Measurements from ENCODE around the gene DCST1.

The DCST1 gene

GRCh38 chr1:155012776-155013602 lies 20.6 kb upstream of the DCST1 start:
- DNase-seq = no peak
- peak overlapping the region; percentile 93 for H3K4me3 Mint-ChIP-seq
- H3K27me3 Mint-ChIP-seq = no peaks in the 10 kb centered on the region
- peak overlapping the region; percentile 87 for H3K27ac Mint-ChIP-seq
- H3K9me3 Mint-ChIP-seq = no peaks in the 10 kb centered on the region
- H3K4me1 Mint-ChIP-seq = peaks cover 81% of the 10 kb centered on the region
- H3K36me3 Mint-ChIP-seq = peaks cover 57% of the 10 kb centered on the region
- CTCF ChIA-PET = interaction anchor here (0.8 to 5.0 kb wide), 8 partner anchors 9 to 72 kb away, joined by 3 to 21 read pairs (median 6); partner anchors contain the start of gene ADAM15

- H3K9me3 Mint-ChIP-seq = no peaks in the 10 kb centered on the region
- CTCF ChIA-PET = interaction anchor here (1.3 to 5.0 kb wide), 6 partner anchors 10 to 58 kb away, joined by 3 to 21 read pairs (median 7); partner anchors contain the start of gene PBXIP1
- peaks cover 59% of the 10 kb centered on the region for H3K36me3 Mint-ChIP-seq
- peak overlapping the region; percentile 87 for H3K27ac Mint-ChIP-seq
- H3K4me3 Mint-ChIP-seq = peak overlapping the region; percentile 93
- DNase-seq = peak; percentile 68
- H3K4me1 Mint-ChIP-seq = peaks cover 77% of the 10 kb centered on the region
- H3K27me3 Mint-ChIP-seq = no peaks in the 10 kb centered on the region
These were observed 20.0 kb upstream of the DCST1 start for GRCh38 chr1:155013632-155014031.

- H3K4me1 Mint-ChIP-seq = peaks cover 85% of the 10 kb centered on the region
- DNase-seq = no peak
- H3K4me3 Mint-ChIP-seq = no peak overlapping the region
- CTCF ChIA-PET = interaction anchor here (0.6 to 6.7 kb wide), 12 partner anchors 7 to 108 kb away, joined by 3 to 48 read pairs (median 6); partner anchors contain the start of genes ADAM15, FLAD1, LENEP and PBXIP1
- H3K27ac Mint-ChIP-seq = no peak overlapping the region
- no peaks in the 10 kb centered on the region for H3K27me3 Mint-ChIP-seq
- H3K36me3 Mint-ChIP-seq = peaks cover 63% of the 10 kb centered on the region
- no peaks in the 10 kb centered on the region for H3K9me3 Mint-ChIP-seq
These were observed 18.7 kb upstream of the DCST1 start for GRCh38 chr1:155014709-155015508.

- peak overlapping the region; percentile 33 for H3K4me3 Mint-ChIP-seq
- peaks cover 62% of the 10 kb centered on the region for H3K36me3 Mint-ChIP-seq
- DNase-seq = no peak
- H3K9me3 Mint-ChIP-seq = no peaks in the 10 kb centered on the region
- H3K27ac Mint-ChIP-seq = peak overlapping the region; percentile 83
- H3K4me1 Mint-ChIP-seq = peaks cover 83% of the 10 kb centered on the region
- H3K27me3 Mint-ChIP-seq = no peaks in the 10 kb centered on the region
- CTCF ChIA-PET = interaction anchor here (0.8 to 6.7 kb wide), 18 partner anchors 8 to 456 kb away, joined by 3 to 48 read pairs (median 8); partner anchors contain the start of genes ADAM15, FLAD1, LENEP and PBXIP1
These were observed 17.9 kb upstream of the DCST1 start for GRCh38 chr1:155015527-155016230.

GRCh38 chr1:155016231-155016831 lies 17.3 kb upstream of the DCST1 start:
- Mint-ChIP-seq H3K4me1 (peaks cover 78% of the 10 kb centered on the region), H3K27me3 (no peaks in the 10 kb centered on the region)

GRCh38 chr1:155017041-155017945 lies 16.3 kb upstream of the DCST1 start:
- Mint-ChIP-seq H3K4me1 (peaks cover 71% of the 10 kb centered on the region), H3K27ac (peak overlapping the region; percentile 83), H3K4me3 (peak overlapping the region; percentile 26), H3K36me3 (peaks cover 60% of the 10 kb centered on the region), H3K9me3 (no peaks in the 10 kb centered on the region), H3K27me3 (no peaks in the 10 kb centered on the region)
- peak; percentile 90 for DNase-seq
- CTCF ChIA-PET = interaction anchor here (0.5 to 6.7 kb wide), 27 partner anchors 8 to 538 kb away, joined by 3 to 48 read pairs (median 6); partner anchors contain the start of genes ADAM15, DCST1, DCST2 and EFNA4

More at GRCh38 chr1:155016231-155016831, 17.3 kb upstream of the DCST1 start:
- CTCF ChIA-PET = interaction anchor here (0.6 to 6.7 kb wide), 24 partner anchors 9 to 537 kb away, joined by 3 to 48 read pairs (median 7); partner anchors contain the start of genes ADAM15, FLAD1, LENEP and PBXIP1
- H3K27ac Mint-ChIP-seq = peak overlapping the region; percentile 83
- peak overlapping the region; percentile 33 for H3K4me3 Mint-ChIP-seq
- peaks cover 60% of the 10 kb centered on the region for H3K36me3 Mint-ChIP-seq
- peak; percentile 52 for DNase-seq
- no peaks in the 10 kb centered on the region for H3K9me3 Mint-ChIP-seq

- no peak overlapping the region for H3K27ac Mint-ChIP-seq
- peaks cover under 1% of the 10 kb centered on the region for H3K27me3 Mint-ChIP-seq
- H3K36me3 Mint-ChIP-seq = peaks cover 55% of the 10 kb centered on the region
- CTCF ChIA-PET = interaction anchor here (0.5 to 6.7 kb wide), 26 partner anchors 8 to 538 kb away, joined by 3 to 48 read pairs (median 6); partner anchors contain the start of genes ADAM15, DCST1, DCST2 and EFNA4
- H3K4me3 Mint-ChIP-seq = peak overlapping the region; percentile 26
- H3K9me3 Mint-ChIP-seq = no peaks in the 10 kb centered on the region
- peaks cover 65% of the 10 kb centered on the region for H3K4me1 Mint-ChIP-seq
- DNase-seq = no peak
These were observed 15.7 kb upstream of the DCST1 start for GRCh38 chr1:155017946-155018316.

- peaks cover 57% of the 10 kb centered on the region for H3K4me1 Mint-ChIP-seq
- CTCF ChIA-PET = interaction anchor here (0.8 to 6.7 kb wide), 12 partner anchors 15 to 459 kb away, joined by 4 to 48 read pairs (median 6); partner anchors contain the start of genes ADAM15, DCST1, DCST2 and FLAD1
- no peaks in the 10 kb centered on the region for H3K9me3 Mint-ChIP-seq
- H3K4me3 Mint-ChIP-seq = no peak overlapping the region
- H3K27ac Mint-ChIP-seq = peak overlapping the region; percentile 35
- peaks cover 48% of the 10 kb centered on the region for H3K36me3 Mint-ChIP-seq
- DNase-seq = no peak
- peaks cover 5% of the 10 kb centered on the region for H3K27me3 Mint-ChIP-seq
These were observed 14.8 kb upstream of the DCST1 start for GRCh38 chr1:155018617-155019348.

- CTCF ChIA-PET = interaction anchor here (0.8 to 6.7 kb wide), 9 partner anchors 14 to 65 kb away, joined by 3 to 48 read pairs (median 6); partner anchors contain the start of genes ADAM15, DCST1, DCST2 and PYGO2
- no peak overlapping the region for H3K4me3 Mint-ChIP-seq
- no peak for DNase-seq
- H3K36me3 Mint-ChIP-seq = peaks cover 41% of the 10 kb centered on the region
- peaks cover 48% of the 10 kb centered on the region for H3K4me1 Mint-ChIP-seq
- H3K27ac Mint-ChIP-seq = peak overlapping the region; percentile 35
- H3K9me3 Mint-ChIP-seq = no peaks in the 10 kb centered on the region
- H3K27me3 Mint-ChIP-seq = peaks cover 9% of the 10 kb centered on the region
These were observed 14.0 kb upstream of the DCST1 start for GRCh38 chr1:155019377-155020245.

- Mint-ChIP-seq H3K4me3 (no peak overlapping the region), H3K36me3 (peaks cover 23% of the 10 kb centered on the region), H3K27me3 (peaks cover 10% of the 10 kb centered on the region), H3K4me1 (peaks cover 24% of the 10 kb centered on the region), H3K27ac (no peak overlapping the region), H3K9me3 (no peaks in the 10 kb centered on the region)
- CTCF ChIA-PET = interaction anchor here (1.2 to 2.3 kb wide), 4 partner anchors 29 to 63 kb away, joined by 4 to 7 read pairs (median 6); partner anchors contain the start of genes ADAM15 and PYGO2
- no peak for DNase-seq
These were observed 11.3 kb upstream of the DCST1 start for GRCh38 chr1:155022136-155022926.

Data from activated naive CD4-positive, alpha-beta T cell treated with anti-CD3 and anti-CD28 coated beads, Interleukin-2, amount 10 ng/mL, durations not matched to agents 7 days and 5 days (primary cell).